Mucosa of descending colon (tissue), 3 donors: ENCODE data around the gene STUM. TPM values are rescaled to one million over a fixed set of nuclear protein-coding genes. Genes with fewer than 3 reads are reported as not detected.

Source experiments
- ATAC-seq: fragments of 200-7000 bp; cut with Tn5 transposase; one replicate; pipeline ENCODE4 v1.9.1; 2020; ENCODE audit warnings: mild to moderate bottlenecking, moderate library complexity
- DNase-seq, 3 donors: peaks; one replicate each; pipeline ENCODE4 v3.0.0-alpha.2; 2020
- H3K36me3 ChIP-seq: fragments of 200-600 bp; one replicate; pipeline ENCODE4 v1.8.0; 2021; ENCODE audit warnings: low read depth, mild to moderate bottlenecking
- H3K4me1 ChIP-seq: fragments of 200-600 bp; one replicate; pipeline ENCODE4 v1.8.0; 2021; ENCODE audit warnings: low read depth, mild to moderate bottlenecking
- H3K4me3 ChIP-seq: fragments of 200-600 bp; one replicate; pipeline ENCODE4 v1.8.0; 2021; ENCODE audit warnings: mild to moderate bottlenecking
- H3K9me3 ChIP-seq: fragments of 200-600 bp; one replicate; pipeline ENCODE4 v1.8.0; 2021; ENCODE audit warnings: mild to moderate bottlenecking
- intact Hi-C, 2 donors: fragments of 100-400 bp; cut with DNase I in 1 of 2; cut with micrococcal nuclease in 1 of 2; formaldehyde crosslinking; loops; one replicate each; pipeline versions ENCODE4 v1.11.0 to v1.11.1; 2022; cut with DNase I, micrococcal nuclease
- total RNA-seq, 3 donors: library from RNA; stranded (reverse); fragmentation: NEBNext Ultra II Directional in 2 of 3; extraction: Animal tissue kit (Norgen Biotek cat#: 25700) in 2 of 3; gene quantifications; one replicate each; pipeline versions ENCODE4 v1.2.1 to v1.2.4, GENCODE V29; 2021 to 2023
- TF ChIP-seq, protein P1 (sequence below): fragments of 200-600 bp; IDR thresholded peaks from one replicate; pipeline ENCODE4 v1.8.0; 2022; ENCODE audit warnings: antibody characterized with exemption, mild to moderate bottlenecking
- donor health status: DM: no; HTN: no; CAD: no; lungs with moderate emphysema.
- donor health status: DM: no; HTN: no; CAD: no.
- donor health status: DM: no; HTN: yes; CAD: no.

STUM gene
- total RNA-seq, 3 donors from 2014 or later = 1.2 to 18.4 (median 4.9) TPM

DNA sequence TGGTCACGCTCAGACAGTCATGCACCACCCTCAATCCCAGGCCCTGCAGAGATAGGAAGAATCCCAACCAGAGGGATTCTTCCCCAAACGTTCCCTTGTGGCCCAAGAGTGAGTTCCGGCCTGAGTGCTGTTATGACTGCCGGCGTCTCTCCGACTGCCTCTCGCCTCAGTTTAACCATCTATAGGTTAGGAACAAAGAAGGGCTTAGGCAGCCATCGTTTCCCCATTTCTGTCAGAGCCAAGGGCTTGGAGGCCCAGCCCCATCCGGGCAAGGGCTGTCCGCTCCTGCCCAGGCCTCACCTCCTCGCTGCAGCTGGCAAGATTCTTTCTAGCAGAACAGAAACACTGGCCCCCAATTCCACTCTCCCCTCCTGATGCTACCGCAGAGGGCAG is 58.7 kb downstream of the STUM start:
- ATAC-seq (no peak), DNase-seq (no peak)
- TF ChIP-seq, protein P1, sequence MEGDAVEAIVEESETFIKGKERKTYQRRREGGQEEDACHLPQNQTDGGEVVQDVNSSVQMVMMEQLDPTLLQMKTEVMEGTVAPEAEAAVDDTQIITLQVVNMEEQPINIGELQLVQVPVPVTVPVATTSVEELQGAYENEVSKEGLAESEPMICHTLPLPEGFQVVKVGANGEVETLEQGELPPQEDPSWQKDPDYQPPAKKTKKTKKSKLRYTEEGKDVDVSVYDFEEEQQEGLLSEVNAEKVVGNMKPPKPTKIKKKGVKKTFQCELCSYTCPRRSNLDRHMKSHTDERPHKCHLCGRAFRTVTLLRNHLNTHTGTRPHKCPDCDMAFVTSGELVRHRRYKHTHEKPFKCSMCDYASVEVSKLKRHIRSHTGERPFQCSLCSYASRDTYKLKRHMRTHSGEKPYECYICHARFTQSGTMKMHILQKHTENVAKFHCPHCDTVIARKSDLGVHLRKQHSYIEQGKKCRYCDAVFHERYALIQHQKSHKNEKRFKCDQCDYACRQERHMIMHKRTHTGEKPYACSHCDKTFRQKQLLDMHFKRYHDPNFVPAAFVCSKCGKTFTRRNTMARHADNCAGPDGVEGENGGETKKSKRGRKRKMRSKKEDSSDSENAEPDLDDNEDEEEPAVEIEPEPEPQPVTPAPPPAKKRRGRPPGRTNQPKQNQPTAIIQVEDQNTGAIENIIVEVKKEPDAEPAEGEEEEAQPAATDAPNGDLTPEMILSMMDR = no peak
- Histone ChIP-seq H3K9me3 (no peaks in the 10 kb centered on the region), H3K4me1 (no peaks in the 10 kb centered on the region), H3K4me3 (no peak overlapping the region), H3K36me3 (no peaks in the 10 kb centered on the region)
- intact Hi-C loops = loop anchor here in 1 of 2 donors (10.0 kb wide), 1 partner anchor 62 kb away; the partner anchor contains the start of gene STUM

GRCh38 chr1:226607821-226608220 is 59.3 kb downstream of the STUM start:
- H3K36me3 ChIP-seq = no peaks in the 10 kb centered on the region
- ATAC-seq = no peak
- intact Hi-C loops = loop anchor here in 1 of 2 donors (10.0 kb wide), 1 partner anchor 63 kb away; the partner anchor contains the start of gene STUM
- no peaks in the 10 kb centered on the region for H3K4me1 ChIP-seq
- no peaks in the 10 kb centered on the region for H3K9me3 ChIP-seq
- TF ChIP-seq, protein P1 = no peak
- DNase-seq = no peak
- H3K4me3 ChIP-seq = no peak overlapping the region

DNA sequence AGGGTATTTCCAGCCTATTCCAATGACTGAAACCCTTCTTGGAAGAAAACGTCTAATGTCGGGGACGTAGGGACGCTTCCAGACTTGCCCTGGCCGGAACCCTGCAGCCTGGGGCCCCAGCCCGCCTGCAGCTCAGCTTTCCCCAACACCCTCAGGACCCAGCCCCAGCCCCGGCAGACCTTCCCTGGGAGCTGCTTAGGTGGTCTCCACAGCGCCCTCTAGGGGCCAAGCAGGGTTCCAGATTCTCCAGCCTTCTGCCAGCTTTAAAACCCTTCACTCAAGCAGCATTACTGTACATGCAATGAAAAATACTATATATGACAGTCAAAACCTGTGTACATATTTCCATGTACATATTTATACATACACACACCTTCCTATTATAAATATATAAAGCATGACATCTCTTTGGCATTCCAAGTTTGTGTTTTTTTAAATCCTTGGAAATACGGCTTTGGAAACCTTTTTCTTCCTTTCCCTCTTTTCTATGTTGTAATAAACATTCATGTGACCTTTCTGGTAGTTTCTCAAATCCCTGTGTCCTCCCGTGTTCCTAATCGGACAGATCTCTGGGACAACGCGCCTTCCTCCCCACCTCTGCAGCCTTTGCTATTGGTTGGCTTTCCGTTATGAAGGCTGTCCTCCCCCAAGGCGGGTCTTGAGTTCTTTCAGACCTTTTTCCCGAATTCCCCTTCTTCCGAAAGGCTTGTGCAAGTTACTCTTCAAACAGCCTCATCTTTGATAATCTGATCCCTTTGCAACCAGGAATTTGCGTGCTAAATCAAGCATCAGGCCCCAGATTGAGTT is 60.3 kb downstream of the STUM start:
- ATAC-seq (peak; percentile 77), DNase-seq (peak in 2 of 3 donors; percentile 75 to 77)
- no peaks in the 10 kb centered on the region for H3K9me3 ChIP-seq
- no peaks in the 10 kb centered on the region for H3K36me3 ChIP-seq
- H3K4me3 ChIP-seq = no peak overlapping the region
- intact Hi-C loops = loop anchor here in 1 of 2 donors (10.0 kb wide), 1 partner anchor 64 kb away; the partner anchor contains the start of gene STUM
- TF ChIP-seq, protein P1 = peak; percentile 80
- no peaks in the 10 kb centered on the region for H3K4me1 ChIP-seq

GRCh38 chr1:226609836-226610455 is 61.4 kb downstream of the STUM start:
- TF ChIP-seq, protein P1 = no peak
- intact Hi-C loops = loop anchor here in 1 of 2 donors (10.0 kb wide), 2 partner anchors 65 to 185 kb away; partner anchors contain the start of gene STUM
- no peak overlapping the region for H3K4me3 ChIP-seq
- no peaks in the 10 kb centered on the region for H3K4me1 ChIP-seq
- no peak for ATAC-seq
- no peaks in the 10 kb centered on the region for H3K9me3 ChIP-seq
- H3K36me3 ChIP-seq = no peaks in the 10 kb centered on the region
- DNase-seq = no peak

- intact Hi-C loops = loop anchor here in 1 of 2 donors (10.0 kb wide), 1 partner anchor 186 kb away; no protein-coding TSS in a partner anchor
- Histone ChIP-seq H3K36me3 (no peaks in the 10 kb centered on the region), H3K9me3 (no peaks in the 10 kb centered on the region), H3K4me3 (no peak overlapping the region), H3K4me1 (no peaks in the 10 kb centered on the region)
- ATAC-seq = no peak
- DNase-seq = no peak
- TF ChIP-seq, protein P1 = no peak
Measured at GRCh38 chr1:226610671-226611070, 62.1 kb downstream of the STUM start.
